Left ventricle myocardium superior (tissue), 1 donor: ENCODE results near the gene ERF. TPM values are rescaled to one million over a fixed set of nuclear protein-coding genes. Genes with fewer than 3 reads are reported as not detected.

Source experiments
- ATAC-seq: fragments of 200-7000 bp; cut with Tn5 transposase; one replicate; pipeline ENCODE4 v1.9.1; 2020; ENCODE audit warnings: mild to moderate bottlenecking, moderate library complexity
- DNase-seq: peaks from one replicate; pipeline ENCODE4 v3.0.0-alpha.2; 2020
- intact Hi-C: fragments of 100-400 bp; cut with micrococcal nuclease; formaldehyde crosslinking; loops from one replicate; pipeline ENCODE4 v1.11.0; 2022
- total RNA-seq: library from RNA; stranded (reverse); fragmentation: NEBNext Ultra II Directional; extraction: Animal tissue kit (Norgen Biotek cat#: 25700); gene quantifications from one replicate; pipeline ENCODE4 v1.2.1, GENCODE V29; 2021
- donor health status: DM: no; HTN: yes; CAD: no; lungs with severe emphysema.

Gene ERF
- total RNA-seq, 1 donor from 2014 or later = 46.0 TPM

DNA sequence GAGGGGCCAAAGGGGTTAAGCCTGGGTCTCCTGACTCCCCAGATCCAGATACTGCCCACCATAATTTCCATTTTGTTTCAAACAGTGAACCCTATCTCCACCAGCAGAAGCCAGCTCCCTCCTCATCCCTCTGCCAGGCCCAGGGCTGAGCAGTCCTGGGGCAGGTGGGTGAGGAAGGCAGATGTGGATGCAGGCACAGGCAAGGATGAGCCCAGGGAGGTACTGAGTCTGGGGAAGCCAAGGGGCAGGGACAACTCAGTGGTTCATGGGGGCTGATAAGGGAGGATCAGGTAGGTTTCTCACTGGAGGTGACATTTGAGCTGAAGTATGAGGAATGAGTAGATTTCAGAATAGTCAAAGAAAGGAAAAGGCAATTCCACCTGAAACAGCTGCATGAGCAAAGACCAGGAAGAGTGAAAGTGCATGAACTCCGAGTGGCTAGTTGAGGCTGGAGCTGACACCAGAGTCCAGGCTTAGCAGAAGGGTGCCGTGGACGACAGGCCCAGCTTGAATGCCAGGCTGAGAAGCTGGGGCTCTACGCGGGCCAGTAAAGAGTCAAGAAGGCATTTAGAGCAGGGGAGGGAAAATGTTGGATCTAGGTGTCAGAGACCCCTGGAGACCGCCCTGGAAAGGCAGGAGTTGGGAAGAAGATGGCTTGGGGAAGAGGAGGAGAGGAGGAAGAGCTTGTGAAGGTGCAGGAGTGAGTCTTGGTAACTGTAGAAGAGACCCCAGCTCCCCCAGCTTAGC, 24.4 kb upstream of the ERF start:
- ATAC-seq = no peak
- intact Hi-C loops = no loop called here
- DNase-seq = no peak

DNA sequence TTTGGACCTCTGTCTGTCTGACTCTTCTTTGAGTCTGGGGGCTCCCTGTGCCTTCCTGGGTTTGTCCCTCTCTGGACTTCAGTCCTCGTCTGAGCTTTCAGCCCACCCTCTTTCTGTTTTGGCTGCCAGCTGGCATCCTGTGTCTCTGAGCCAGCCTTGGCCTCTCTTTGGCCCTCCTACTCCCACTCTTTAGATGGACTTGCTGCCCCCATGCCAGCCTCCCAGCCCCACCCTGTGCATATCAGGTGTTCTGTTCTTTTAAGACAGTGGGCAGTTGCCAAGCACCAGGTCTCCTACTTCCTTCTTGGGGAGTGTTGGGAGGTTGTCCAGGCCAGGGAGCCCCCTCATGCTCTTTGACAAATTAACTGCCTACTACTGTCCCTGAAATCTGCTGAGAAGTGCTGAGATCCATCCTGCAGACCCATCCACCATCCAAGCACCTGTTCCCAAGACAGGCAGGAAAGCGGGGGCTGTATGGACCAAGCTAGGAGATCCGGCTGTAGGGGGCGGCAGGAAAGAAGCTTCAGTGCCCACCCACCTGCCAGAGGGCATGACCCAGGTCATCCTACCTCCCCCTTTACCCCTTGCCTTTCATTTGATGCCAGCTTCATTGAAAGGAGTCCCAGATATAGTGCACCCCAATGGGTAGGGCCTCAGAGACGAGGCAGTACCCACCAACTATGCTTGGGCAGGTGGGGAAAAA, 23.7 kb upstream of the ERF start:
- intact Hi-C loops = no loop called here
- no peak for DNase-seq
- no peak for ATAC-seq

- intact Hi-C loops = no loop called here
- ATAC-seq (no peak), DNase-seq (peak; percentile 47)
These were observed 23.0 kb upstream of the ERF start for GRCh38 chr19:42277821-42278451.

DNA sequence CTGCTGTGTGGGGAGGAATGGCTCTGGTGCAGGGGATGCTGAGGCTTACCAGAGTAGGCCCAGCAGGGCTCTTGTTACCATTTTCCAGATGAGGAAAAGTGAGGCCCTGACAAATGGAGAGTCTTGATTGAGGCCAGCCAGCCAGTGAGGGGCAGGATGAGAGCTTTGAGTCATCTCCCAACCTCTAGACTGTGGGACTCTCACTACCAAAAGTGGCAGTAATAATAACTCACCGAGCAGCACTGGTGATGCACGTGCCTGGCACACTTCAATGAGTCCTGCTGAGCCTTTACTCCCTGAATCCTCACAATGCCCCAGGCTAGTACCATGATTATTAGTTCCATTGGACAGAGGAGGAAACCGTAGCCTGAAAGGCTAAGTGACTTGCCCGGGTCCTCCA, 21.9 kb upstream of the ERF start:
- ATAC-seq = no peak
- intact Hi-C loops = no loop called here
- no peak for DNase-seq

DNA sequence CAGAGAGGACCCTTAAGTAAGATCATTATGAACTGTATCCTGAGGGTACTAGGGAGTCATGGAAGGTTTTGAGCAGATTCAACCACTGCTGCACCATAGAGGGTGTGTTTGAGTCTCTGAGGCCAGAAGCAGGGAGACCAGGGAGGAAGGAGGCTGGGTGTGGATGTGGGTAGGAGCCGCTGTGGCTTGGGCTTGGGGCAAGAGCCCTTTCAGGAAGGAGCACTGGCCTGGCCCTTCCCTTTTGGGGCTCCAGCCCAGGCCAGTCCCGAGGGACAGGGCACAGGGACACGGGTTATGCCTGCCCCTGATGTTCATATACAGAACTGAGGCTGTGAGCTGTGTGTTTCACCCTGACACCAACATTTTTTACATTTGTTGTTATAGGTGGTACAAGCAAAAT, 21.4 kb upstream of the ERF start:
- no peak for DNase-seq
- intact Hi-C loops = no loop called here
- ATAC-seq = no peak

GRCh38 chr19:42275517-42275916, 20.6 kb upstream of the ERF start:
- DNase-seq (no peak), ATAC-seq (no peak)
- intact Hi-C loops = no loop called here

DNA sequence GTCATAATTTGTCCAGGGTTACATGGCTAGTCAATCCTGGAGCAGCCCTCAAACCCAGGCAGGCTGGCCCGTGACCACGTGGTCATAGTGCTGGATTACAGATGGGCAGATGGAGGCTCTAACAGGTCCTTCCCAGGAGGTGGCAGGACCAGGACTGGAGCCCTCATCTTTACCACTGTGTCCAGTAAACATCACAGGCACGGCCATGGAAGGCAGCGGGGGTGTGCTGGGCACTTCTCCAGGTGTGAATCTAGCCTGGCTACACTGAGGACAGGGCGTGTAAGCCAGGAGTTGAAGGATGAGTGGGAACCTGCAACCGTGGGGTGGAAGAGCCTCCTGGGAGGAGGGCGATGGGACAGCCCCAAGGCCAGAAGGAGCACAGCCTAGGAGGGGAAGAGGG, 20.2 kb upstream of the ERF start:
- intact Hi-C loops = no loop called here
- DNase-seq (no peak), ATAC-seq (no peak)

- intact Hi-C loops = no loop called here
- ATAC-seq (no peak), DNase-seq (no peak)
These were observed 19.2 kb upstream of the ERF start for GRCh38 chr19:42274065-42274682.

DNA sequence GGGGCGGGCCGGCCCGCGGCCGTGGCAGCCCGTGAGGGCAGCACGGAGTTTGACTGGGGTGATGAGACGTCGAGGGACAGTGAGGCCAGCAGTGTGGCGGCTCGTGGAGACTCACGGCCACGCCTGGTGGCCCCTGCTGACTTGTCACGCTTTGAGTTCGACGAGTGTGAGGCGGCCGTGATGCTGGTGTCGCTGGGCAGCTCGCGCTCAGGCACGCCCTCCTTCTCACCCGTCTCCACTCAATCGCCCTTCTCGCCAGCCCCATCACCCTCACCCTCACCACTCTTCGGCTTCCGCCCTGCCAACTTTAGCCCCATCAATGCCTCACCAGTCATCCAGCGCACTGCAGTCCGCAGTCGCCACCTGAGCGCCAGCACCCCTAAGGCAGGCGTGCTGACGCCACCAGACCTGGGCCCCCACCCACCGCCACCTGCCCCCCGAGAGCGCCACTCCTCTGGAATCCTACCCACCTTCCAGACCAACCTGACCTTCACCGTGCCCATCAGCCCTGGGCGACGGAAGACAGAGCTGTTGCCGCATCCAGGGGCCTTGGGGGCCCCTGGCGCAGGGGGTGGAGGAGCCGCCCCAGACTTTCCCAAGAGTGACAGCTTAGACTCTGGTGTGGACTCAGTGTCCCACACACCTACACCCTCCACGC, 18.6 kb upstream of the ERF start:
- intact Hi-C loops = no loop called here
- DNase-seq (no peak), ATAC-seq (no peak)

GRCh38 chr19:42272989-42273406, 18.1 kb upstream of the ERF start:
- intact Hi-C loops = no loop called here
- DNase-seq (no peak), ATAC-seq (no peak)

DNA sequence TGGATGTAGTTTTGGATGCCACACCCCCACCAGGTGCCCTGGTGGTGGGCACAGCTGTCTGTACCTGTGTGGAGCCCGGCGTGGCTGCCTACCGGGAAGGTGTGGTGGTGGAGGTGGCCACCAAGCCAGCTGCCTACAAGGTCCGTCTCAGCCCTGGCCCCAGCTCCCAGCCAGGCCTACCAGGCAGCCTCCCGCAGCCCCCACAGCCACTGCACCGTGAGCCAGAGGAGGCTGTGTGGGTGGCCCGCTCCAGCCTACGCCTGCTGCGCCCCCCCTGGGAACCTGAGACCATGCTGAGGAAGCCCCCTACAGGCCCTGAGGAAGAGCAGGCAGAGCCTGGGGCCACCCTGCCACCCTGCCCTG, 17.6 kb upstream of the ERF start:
- DNase-seq (no peak), ATAC-seq (no peak)
- intact Hi-C loops = no loop called here

DNA sequence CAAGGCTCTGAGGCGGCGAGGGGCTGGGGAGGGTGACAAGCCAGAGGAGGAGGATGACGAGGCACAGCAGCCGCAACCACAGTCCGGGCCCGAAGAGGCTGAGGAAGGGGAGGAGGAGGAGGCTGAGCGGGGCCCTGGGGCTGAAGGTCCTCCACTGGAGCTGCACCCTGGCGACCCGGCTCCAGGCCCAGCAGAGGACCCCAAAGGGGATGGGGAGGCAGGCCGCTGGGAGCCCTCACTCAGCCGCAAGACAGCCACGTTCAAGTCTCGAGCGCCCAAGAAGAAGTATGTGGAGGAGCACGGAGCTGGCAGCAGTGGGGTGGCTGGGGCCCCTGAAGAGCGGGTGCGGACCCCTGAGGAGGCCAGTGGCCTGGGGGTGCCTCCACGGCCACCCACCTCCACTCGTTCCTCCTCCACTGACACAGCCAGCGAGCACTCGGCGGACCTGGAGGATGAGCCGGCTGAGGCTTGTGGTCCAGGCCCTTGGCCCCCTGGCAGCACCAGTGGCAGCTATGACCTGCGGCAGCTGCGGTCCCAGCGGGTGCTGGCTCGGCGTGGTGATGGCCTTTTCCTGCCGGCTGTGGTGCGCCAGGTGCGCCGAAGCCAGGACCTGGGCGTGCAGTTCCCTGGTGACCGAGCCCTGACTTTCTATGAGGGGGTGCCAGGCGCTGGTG, 17.1 kb upstream of the ERF start:
- intact Hi-C loops = no loop called here
- ATAC-seq (no peak), DNase-seq (peak; percentile 28)

GRCh38 chr19:42271045-42271419, 16.1 kb upstream of the ERF start:
- intact Hi-C loops = no loop called here
- ATAC-seq (no peak), DNase-seq (no peak)

GRCh38 chr19:42270346-42271044, 15.6 kb upstream of the ERF start:
- DNase-seq = peak; percentile 72
- intact Hi-C loops = no loop called here

GRCh38 chr19:42269478-42270345, 14.8 kb upstream of the ERF start:
- intact Hi-C loops = no loop called here
- ATAC-seq = no peak
- DNase-seq = peak; percentile 45

More at GRCh38 chr19:42270346-42271044, 15.6 kb upstream of the ERF start:
- no peak for ATAC-seq

GRCh38 chr19:42268704-42269477, 14.0 kb upstream of the ERF start, which contains the start of gene CIC:
CIC (plus strand) TSS chr19:42269252; CDS start chr19:42271784, 2,532 bp downstream.
- DNase-seq (peak; percentile 99), ATAC-seq (peak; percentile 87)
- intact Hi-C loops = no loop called here
